Retina (tissue), 1 donor: Measurements from ENCODE around the gene MMRN1.
A peak's percentile ranks its signal among the peaks of the same experiment; 100 is the strongest.

ENCODE experiments used
- DNase-seq: peaks from one replicate; pipeline ENCODE4 v3.0.0-alpha.2; 2016

Gene MMRN1

GRCh38 chr4:89914609-89915550 lies 20.2 kb downstream of the MMRN1 start:
- DNase-seq: no peak

GRCh38 chr4:89915937-89916336 lies 21.3 kb downstream of the MMRN1 start:
- no peak for DNase-seq

- DNase-seq: no peak
Observed at GRCh38 chr4:89922848-89923416, 28.3 kb downstream of the MMRN1 start.

- no peak for DNase-seq
Observed at GRCh38 chr4:89928838-89929237, 34.2 kb downstream of the MMRN1 start.

- no peak for DNase-seq
Observed at GRCh38 chr4:89929425-89930159, 34.9 kb downstream of the MMRN1 start.

- no peak for DNase-seq
Observed at GRCh38 chr4:89939546-89939945, 44.9 kb downstream of the MMRN1 start.

GRCh38 chr4:89939994-89940393 lies 45.3 kb downstream of the MMRN1 start:
- DNase-seq: no peak

- no peak for DNase-seq
Observed at GRCh38 chr4:89942811-89943210, 48.2 kb downstream of the MMRN1 start.

GRCh38 chr4:89949782-89950387 lies 55.2 kb downstream of the MMRN1 start:
- DNase-seq: no peak

- no peak for DNase-seq
Observed at GRCh38 chr4:89952458-89952857, 57.8 kb downstream of the MMRN1 start.

- DNase-seq: no peak
Observed at GRCh38 chr4:89954906-89955695, 60.4 kb downstream of the MMRN1 start.

- DNase-seq: no peak
Observed at GRCh38 chr4:89957046-89957926, 62.6 kb downstream of the MMRN1 start.

- no peak for DNase-seq
Observed at GRCh38 chr4:89981789-89982334, 87.2 kb downstream of the MMRN1 start.

- DNase-seq: no peak
Observed at GRCh38 chr4:89988268-89988667, 93.6 kb downstream of the MMRN1 start.

GRCh38 chr4:89992744-89993143 lies 98.1 kb downstream of the MMRN1 start:
- DNase-seq: no peak

- DNase-seq: no peak
Observed at GRCh38 chr4:89994176-89994873, 99.7 kb downstream of the MMRN1 start.

GRCh38 chr4:89995006-89995405 lies 100.4 kb downstream of the MMRN1 start:
- no peak for DNase-seq

- no peak for DNase-seq
Observed at GRCh38 chr4:89995814-89996213, 101.2 kb downstream of the MMRN1 start.

- DNase-seq: no peak
Observed at GRCh38 chr4:89997171-89997704, 102.6 kb downstream of the MMRN1 start.

GRCh38 chr4:89998469-89999011 lies 103.9 kb downstream of the MMRN1 start:
- DNase-seq: peak; percentile 63
